ENCODE results near the gene KIF21A.

The KIF21A gene

DNA sequence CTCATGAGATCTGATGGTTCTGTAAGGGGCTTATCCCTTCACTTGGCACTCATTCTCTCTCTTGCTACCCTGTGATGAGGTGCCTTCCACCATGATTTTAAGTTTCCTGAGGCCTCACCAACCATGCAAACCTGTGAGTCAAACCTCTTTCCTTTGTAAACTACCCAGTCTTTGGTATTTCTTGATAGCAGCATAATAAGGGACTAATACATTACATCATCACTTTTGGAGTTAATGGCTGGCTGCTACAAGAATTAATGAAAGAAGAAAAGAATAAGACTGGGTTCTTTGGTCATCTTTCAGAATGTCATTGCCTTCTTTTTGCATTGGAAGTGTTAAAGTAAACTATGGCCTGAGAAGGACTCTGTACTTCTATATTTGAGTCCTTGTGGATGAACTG is 5.1 kb upstream of the KIF21A start:
- TF ChIP-seq GATA1 (IDR thresholded peaks at IDR 0.05; ENCODE audit: low read depth, low read length) (no peak), POLR2A (IDR thresholded peaks at IDR 0.05; ENCODE audit: low read length) (no peak)
- DNase-seq = no peak

DNA sequence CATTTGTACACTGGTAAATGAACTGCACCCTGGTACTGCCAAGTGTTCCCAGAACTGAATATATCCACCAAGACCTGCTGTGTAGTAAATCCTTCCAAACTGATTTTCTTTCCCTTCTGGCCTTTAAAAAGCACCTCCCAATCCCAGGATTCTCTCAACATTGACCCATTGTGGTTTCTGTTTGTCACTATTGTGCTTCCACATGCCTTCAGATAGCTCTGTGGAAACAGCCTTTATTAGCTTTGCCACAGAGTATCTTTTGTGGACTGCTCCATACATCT is 949 bp upstream of the KIF21A start:
- no peak for TF ChIP-seq POLR2A (IDR thresholded peaks at IDR 0.05; ENCODE audit: low read length)
- no peak for TF ChIP-seq GATA1 (IDR thresholded peaks at IDR 0.05; ENCODE audit: low read depth, low read length)
- DNase-seq = no peak

DNA sequence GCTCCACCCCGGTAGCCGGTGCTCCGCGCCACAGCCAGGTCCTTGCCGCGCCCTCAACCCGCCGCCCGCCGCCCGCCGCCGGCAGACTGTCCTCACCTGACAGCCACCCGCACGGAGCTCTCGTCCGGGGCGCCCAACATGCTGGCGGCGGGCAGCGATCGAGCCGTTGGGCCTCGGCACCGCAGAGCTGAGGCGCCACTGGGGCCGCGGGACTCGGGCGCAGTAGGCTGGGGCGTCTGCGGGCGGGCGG is 164 bp downstream of the KIF21A start:
- DNase-seq = no peak
- TF ChIP-seq GATA1 (IDR thresholded peaks at IDR 0.05; ENCODE audit: low read depth, low read length) (no peak), POLR2A (IDR thresholded peaks at IDR 0.05; ENCODE audit: low read length) (no peak)

DNA sequence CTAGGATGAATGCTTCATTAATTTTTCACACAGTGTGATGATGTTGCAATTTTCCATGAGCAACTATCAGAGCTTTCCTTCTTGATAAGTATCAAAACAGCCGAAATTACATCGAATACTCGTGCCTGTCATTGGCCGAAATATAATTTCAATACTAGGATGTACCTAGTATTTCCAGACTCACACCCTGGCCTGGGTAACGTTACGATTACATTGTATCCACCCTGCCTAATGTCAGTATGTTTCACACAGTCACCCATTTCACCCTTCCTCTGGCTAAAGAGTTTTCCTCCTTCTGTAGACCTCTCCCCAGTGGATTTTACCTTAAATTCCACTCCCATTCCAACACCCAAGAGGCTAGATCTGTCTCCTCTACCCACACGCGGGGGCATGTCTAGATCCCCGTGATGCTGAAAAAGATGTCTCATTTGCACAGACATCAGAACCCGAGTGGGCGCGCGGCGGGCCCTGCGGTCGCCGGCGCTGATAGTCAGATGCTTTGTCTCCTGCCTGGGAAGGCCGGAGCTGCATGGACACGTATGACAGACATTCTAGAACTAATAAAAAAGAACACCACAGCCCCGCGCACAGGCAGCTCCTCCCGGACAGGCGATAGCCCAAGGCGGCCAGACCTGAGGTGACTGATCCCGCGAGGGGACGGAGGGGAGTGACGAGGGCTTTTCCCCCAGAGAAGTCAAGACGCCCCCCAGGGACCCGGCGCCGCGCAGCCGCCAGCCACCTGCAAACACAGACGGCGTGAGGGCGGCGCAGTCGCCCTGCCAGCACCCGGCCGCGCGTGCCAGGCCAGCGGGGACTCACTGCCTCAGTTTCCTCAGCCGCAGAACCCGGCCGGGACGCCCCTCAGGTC is 723 bp downstream of the KIF21A start:
- TF ChIP-seq POLR2A (IDR thresholded peaks at IDR 0.05; ENCODE audit: low read length) (peak; percentile 67), GATA1 (IDR thresholded peaks at IDR 0.05; ENCODE audit: low read depth, low read length) (no peak)
- peak; percentile 9 to 13 for DNase-seq

DNA sequence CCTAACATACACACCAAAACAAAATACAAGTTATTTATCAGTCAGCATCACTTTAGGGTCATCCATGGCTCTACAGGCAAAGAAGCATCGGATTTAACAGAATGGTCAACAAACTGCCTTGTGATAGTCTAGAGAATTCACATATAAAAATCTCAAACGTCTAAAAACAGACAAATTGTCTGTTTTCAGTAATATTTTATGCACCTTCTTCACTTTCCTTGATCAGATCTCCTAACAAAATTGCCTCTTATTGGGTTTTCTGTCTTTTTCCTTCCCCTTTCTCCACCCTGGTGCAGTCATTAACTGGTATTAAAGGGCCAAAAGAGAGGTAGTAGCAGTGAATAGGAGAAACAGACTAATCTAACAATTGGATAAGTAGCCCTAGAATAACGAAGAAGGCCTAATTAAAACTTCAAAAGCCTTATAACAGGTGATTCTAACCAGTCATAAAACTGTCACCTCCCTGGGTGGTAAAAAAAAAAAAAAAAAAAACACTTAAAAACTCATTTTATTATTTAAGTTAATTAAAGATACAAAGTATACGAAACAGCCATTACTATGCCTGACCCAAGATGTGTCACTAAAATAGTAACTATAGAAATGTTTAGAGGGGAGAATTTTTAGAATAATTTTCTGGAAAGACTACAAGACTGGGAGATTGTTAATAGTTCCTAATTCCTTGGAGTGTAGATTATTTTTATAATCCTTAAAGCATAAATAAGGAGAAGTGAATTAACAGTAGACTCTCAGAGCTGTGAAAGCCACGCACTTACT is 1.5 kb downstream of the KIF21A start:
- DNase-seq = no peak
- TF ChIP-seq GATA1 (IDR thresholded peaks at IDR 0.05; ENCODE audit: low read depth, low read length) (no peak), POLR2A (IDR thresholded peaks at IDR 0.05; ENCODE audit: low read length) (no peak)

GRCh38 chr12:39440781-39441180 is 2.1 kb downstream of the KIF21A start:
- DNase-seq = no peak
- TF ChIP-seq POLR2A (IDR thresholded peaks at IDR 0.05; ENCODE audit: low read length) (no peak), GATA1 (IDR thresholded peaks at IDR 0.05; ENCODE audit: low read depth, low read length) (no peak)

- TF ChIP-seq GATA1 (IDR thresholded peaks at IDR 0.05; ENCODE audit: low read depth, low read length) (no peak), POLR2A (IDR thresholded peaks at IDR 0.05; ENCODE audit: low read length) (no peak)
- no peak for DNase-seq
Observed at GRCh38 chr12:39440101-39440500, 2.8 kb downstream of the KIF21A start.

- TF ChIP-seq GATA1 (IDR thresholded peaks at IDR 0.05; ENCODE audit: low read depth, low read length) (no peak), POLR2A (IDR thresholded peaks at IDR 0.05; ENCODE audit: low read length) (no peak)
- DNase-seq = no peak
Observed at GRCh38 chr12:39435531-39435930, 7.4 kb downstream of the KIF21A start.

DNA sequence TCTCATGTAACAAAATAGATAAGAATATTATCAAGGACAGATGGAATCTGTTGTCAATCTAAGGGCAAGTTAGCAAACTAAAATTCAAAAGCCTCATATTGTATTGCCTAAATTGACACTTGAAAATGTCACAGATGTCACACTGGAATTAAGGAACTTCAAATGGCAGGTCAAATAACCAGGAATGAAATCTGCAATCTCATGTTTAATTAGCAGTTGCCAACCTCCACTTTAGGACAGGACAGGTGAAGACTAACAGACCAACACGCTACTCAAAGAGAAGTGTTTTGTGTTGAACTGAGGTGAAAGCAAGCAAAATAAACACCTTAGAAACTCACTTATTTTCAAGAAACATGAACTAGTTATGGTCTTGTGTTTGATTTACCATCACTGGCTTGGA is 11.1 kb downstream of the KIF21A start:
- TF ChIP-seq POLR2A (IDR thresholded peaks at IDR 0.05; ENCODE audit: low read length) = no peak
- TF ChIP-seq GATA1 (IDR thresholded peaks at IDR 0.05; ENCODE audit: low read depth, low read length) = no peak
- no peak for DNase-seq

- no peak for DNase-seq
Observed at GRCh38 chr12:39431002-39431796, 11.7 kb downstream of the KIF21A start.

DNA sequence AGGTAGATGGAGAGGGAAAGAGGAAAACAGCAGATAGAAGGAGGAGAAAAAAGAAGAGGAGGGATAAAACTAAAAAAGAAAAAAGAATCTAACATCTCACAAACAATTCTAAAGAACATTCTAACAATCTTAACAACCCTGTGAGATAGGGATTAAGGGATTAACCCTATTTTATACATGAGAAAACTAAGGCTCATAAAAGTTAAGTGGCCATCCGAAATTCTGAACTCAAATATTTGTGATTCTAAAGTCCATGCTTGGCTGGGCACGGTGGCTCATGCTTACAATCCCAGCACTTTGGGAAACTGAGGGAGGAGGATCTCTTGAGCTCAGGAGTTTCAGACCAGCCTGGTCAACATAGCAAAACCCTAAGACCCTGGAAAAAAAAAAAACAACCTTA is 13.1 kb downstream of the KIF21A start:
- TF ChIP-seq GATA1 (IDR thresholded peaks at IDR 0.05; ENCODE audit: low read depth, low read length) (no peak), POLR2A (IDR thresholded peaks at IDR 0.05; ENCODE audit: low read length) (no peak)
- no peak for DNase-seq

More at GRCh38 chr12:39431002-39431796, 11.7 kb downstream of the KIF21A start:
- TF ChIP-seq POLR2A (IDR thresholded peaks at IDR 0.05; ENCODE audit: low read length) (no peak), GATA1 (IDR thresholded peaks at IDR 0.05; ENCODE audit: low read depth, low read length) (no peak)

- TF ChIP-seq GATA1 (IDR thresholded peaks at IDR 0.05; ENCODE audit: low read depth, low read length) = no peak
- TF ChIP-seq POLR2A (IDR thresholded peaks at IDR 0.05; ENCODE audit: low read length) = no peak
- DNase-seq = no peak
Observed at GRCh38 chr12:39427360-39427808, 15.5 kb downstream of the KIF21A start.

GRCh38 chr12:39426636-39427240 is 16.2 kb downstream of the KIF21A start:
- TF ChIP-seq POLR2A (IDR thresholded peaks at IDR 0.05; ENCODE audit: low read length) (no peak), GATA1 (IDR thresholded peaks at IDR 0.05; ENCODE audit: low read depth, low read length) (no peak)
- DNase-seq = no peak

DNA sequence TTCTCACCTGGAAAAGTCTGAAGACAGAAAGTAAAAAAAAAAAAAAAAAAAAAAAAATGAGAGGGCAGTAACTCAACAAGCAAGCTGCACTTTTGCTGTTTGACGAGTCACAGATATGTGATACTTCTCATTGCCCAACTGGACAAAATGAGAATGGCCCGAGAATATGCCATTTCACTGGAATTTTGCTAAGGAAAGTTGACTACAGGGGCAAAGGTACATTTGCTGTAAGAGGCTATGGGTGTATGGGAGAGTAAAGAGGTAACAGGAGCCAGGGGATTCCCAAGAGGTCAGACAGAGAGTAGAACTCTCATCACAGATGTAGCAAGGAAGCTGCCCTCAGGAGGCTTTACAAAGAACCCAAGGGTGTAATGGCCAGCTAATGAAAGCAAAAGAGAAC is 22.9 kb downstream of the KIF21A start:
- no peak for TF ChIP-seq POLR2A (IDR thresholded peaks at IDR 0.05; ENCODE audit: low read length)
- no peak for TF ChIP-seq GATA1 (IDR thresholded peaks at IDR 0.05; ENCODE audit: low read depth, low read length)
- DNase-seq = no peak
